GM23338 (cell line): ENCODE data around the gene FAM131A. TPM values are rescaled to one million over a fixed set of nuclear protein-coding genes. Genes with fewer than 3 reads are reported as not detected.

Experiments used
- ATAC-seq: fragments of 200-7000 bp; cut with Tn5 transposase; 3 replicates; pipeline ENCODE4 v1.9.1; 2020
- DNase-seq: peaks from one replicate; pipeline ENCODE4 v3.0.0-alpha.2; 2015; ENCODE audit warnings: low spot score
- H2AFZ ChIP-seq: fragments of 200-600 bp; sonication (generic); 2 replicates; pipeline ENCODE4 v1.8.0; 2016; ENCODE audit warnings: antibody characterized with exemption, mild to moderate bottlenecking, moderate library complexity
- H3F3A ChIP-seq: fragments of 200-600 bp; sonication (generic); replicated peaks from 2 replicates; pipeline ENCODE4 v1.8.0; 2017; ENCODE audit warnings: antibody characterized with exemption, mixed run types, low read depth
- H3K27ac ChIP-seq: fragments of 200-600 bp; sonication (generic); 2 replicates; pipeline ENCODE4 v1.6.1; 2016; ENCODE audit warnings: low read depth
- H3K27me3 ChIP-seq: fragments of 200-600 bp; sonication (generic); 2 replicates; pipeline ENCODE4 v1.8.0; 2016; ENCODE audit warnings: mild to moderate bottlenecking, mixed run types, moderate library complexity; ENCODE audit not compliant: insufficient read depth
- H3K36me3 ChIP-seq: fragments of 200-600 bp; sonication (generic); 2 replicates; pipeline ENCODE4 v1.8.0; 2016; ENCODE audit warnings: mild to moderate bottlenecking; ENCODE audit not compliant: insufficient read depth
- H3K4me1 ChIP-seq: fragments of 200-600 bp; sonication (generic); 2 replicates; pipeline ENCODE4 v1.8.0; 2016; ENCODE audit warnings: mild to moderate bottlenecking, moderate library complexity; ENCODE audit not compliant: insufficient read depth
- H3K4me2 ChIP-seq: fragments of 200-600 bp; sonication (generic); 2 replicates; pipeline ENCODE4 v1.7.1; 2017; ENCODE audit warnings: mixed run types
- H3K4me3 ChIP-seq: fragments of 200-600 bp; sonication (generic); 2 replicates; pipeline ENCODE4 v1.6.1; 2016; ENCODE audit warnings: mixed run types
- H3K79me2 ChIP-seq: fragments of 200-600 bp; sonication (generic); replicated peaks from 2 replicates; pipeline ENCODE4 v1.8.0; 2017; ENCODE audit warnings: mild to moderate bottlenecking; ENCODE audit not compliant: insufficient read depth
- H3K9me2 ChIP-seq: fragments of 200-600 bp; sonication (generic); 2 replicates; pipeline ENCODE4 v1.8.0; 2017; ENCODE audit not compliant: insufficient read depth
- H4K20me1 ChIP-seq: fragments of 200-600 bp; sonication (generic); replicated peaks from 2 replicates; pipeline ENCODE4 v1.8.0; 2017; ENCODE audit warnings: mild to moderate bottlenecking; ENCODE audit not compliant: insufficient read depth
- H3K27ac Mint-ChIP-seq: 2 replicates; pipeline ENCODE4 v1.8.0; 2020; ENCODE audit warnings: inconsistent platforms, mild to moderate bottlenecking, moderate library complexity, mixed read lengths
- H3K27me3 Mint-ChIP-seq: 3 replicates; pipeline ENCODE4 v1.8.0; 2022; ENCODE audit warnings: low read depth, mild to moderate bottlenecking, moderate library complexity, mixed read lengths, inconsistent platforms; ENCODE audit not compliant: insufficient read depth, poor library complexity
- H3K36me3 Mint-ChIP-seq: 3 replicates; pipeline ENCODE4 v1.8.0; 2021; ENCODE audit warnings: low read depth, mild to moderate bottlenecking, inconsistent platforms, moderate library complexity, mixed read lengths
- H3K4me1 Mint-ChIP-seq: 3 replicates; pipeline ENCODE4 v1.8.0; 2020; ENCODE audit warnings: mild to moderate bottlenecking, inconsistent platforms, mixed read lengths
- H3K4me3 Mint-ChIP-seq: 3 replicates; pipeline ENCODE4 v1.8.0; 2021; ENCODE audit warnings: moderate library complexity, mild to moderate bottlenecking, inconsistent platforms, mixed read lengths
- H3K9me3 Mint-ChIP-seq: 3 replicates; pipeline ENCODE4 v1.8.0; 2020; ENCODE audit warnings: moderate library complexity, mild to moderate bottlenecking, inconsistent platforms, mixed read lengths
- CREB1 ChIP-seq: fragments of 250-450 bp; sonication (Bioruptor Pico); IDR thresholded peaks from 2 replicates; pipeline ENCODE4 v1.5.0; 2020; ENCODE audit warnings: low read depth, mild to moderate bottlenecking, moderate library complexity
- EZH2 ChIP-seq: fragments of 200-600 bp; sonication (generic); IDR thresholded peaks from one replicate; pipeline ENCODE4 v1.8.0; 2017; ENCODE audit warnings: antibody characterized with exemption, mild to moderate bottlenecking, low read depth; ENCODE audit not compliant: unreplicated experiment
- EZH2phosphoT487 ChIP-seq: fragments of 200-600 bp; sonication (generic); IDR thresholded peaks from one replicate; pipeline ENCODE4 v1.8.1; 2018; ENCODE audit warnings: antibody characterized with exemption; ENCODE audit not compliant: unreplicated experiment
- JUNB ChIP-seq: IDR thresholded peaks from one replicate; pipeline ENCODE4 v1.6.1; 2016; ENCODE audit warnings: antibody characterized with exemption; ENCODE audit not compliant: unreplicated experiment
- NANOG ChIP-seq: IDR thresholded peaks from 2 replicates; pipeline ENCODE4 v1.6.1; 2016; ENCODE audit warnings: antibody characterized with exemption, borderline replicate concordance
- POLR2AphosphoS5 ChIP-seq: IDR thresholded peaks from 2 replicates; pipeline ENCODE4 v1.6.1; 2016; ENCODE audit warnings: antibody characterized with exemption, low read depth
- REST ChIP-seq: IDR thresholded peaks from one replicate; pipeline ENCODE4 v1.6.1; 2018; ENCODE audit warnings: antibody characterized with exemption; ENCODE audit not compliant: unreplicated experiment
- STAT1 ChIP-seq: IDR thresholded peaks from one replicate; pipeline ENCODE4 v1.6.1; 2016; ENCODE audit warnings: antibody characterized with exemption; ENCODE audit not compliant: unreplicated experiment
- ZNF114 ChIP-seq: fragments of 250-450 bp; sonication (Bioruptor Pico); IDR thresholded peaks from 2 replicates; pipeline ENCODE4 v1.5.0; 2020; ENCODE audit warnings: mild to moderate bottlenecking, moderate library complexity
- ZNF331 ChIP-seq: fragments of 250-450 bp; sonication (Bioruptor Pico); IDR thresholded peaks from 2 replicates; pipeline ENCODE4 v1.5.0; 2020; ENCODE audit warnings: low read depth, mild to moderate bottlenecking, moderate library complexity
- polyA plus RNA-seq: library from polyadenylated mRNA; unstranded; fragments of >200 nt; fragmentation: Nextera tagmentation; extraction: Ambion mirVana; gene quantifications from 2 replicates; pipeline ENCODE4 v1.2.1, GENCODE V29; 2016
- total RNA-seq: library from RNA; depleted of rRNA; stranded (reverse); fragments of >200 nt; shearing (Covaris generic); gene quantifications from 2 replicates; pipeline ENCODE4 v1.2.3, GENCODE V29; 2014
- TF ChIP-seq, protein P1 (sequence below): fragments of 250-450 bp; sonication (Bioruptor Pico); IDR thresholded peaks from 2 replicates; pipeline ENCODE4 v1.5.0; 2020; ENCODE audit warnings: mild to moderate bottlenecking, moderate library complexity
- TF ChIP-seq, protein P2 (sequence below): IDR thresholded peaks from 2 replicates; pipeline ENCODE4 v1.6.1; 2016; ENCODE audit warnings: antibody characterized with exemption
- TF ChIP-seq, protein P3 (sequence below), 2 experiments: fragments of 200-600 bp in 1 of 2; sonication (generic) in 1 of 2; conservative IDR thresholded peaks; 2 replicates each; pipeline versions ENCODE4 v1.5.1 to v1.6.1; 2016 to 2017; ENCODE audit warnings: antibody characterized with exemption in 2 of 2, low read depth in 2 of 2, mild to moderate bottlenecking in 2 of 2, moderate library complexity in 1 of 2

Gene FAM131A
- total and polyA plus RNA-seq, 2 experiments from 2014 or later = 6.7 to 31.8 TPM

DNA sequence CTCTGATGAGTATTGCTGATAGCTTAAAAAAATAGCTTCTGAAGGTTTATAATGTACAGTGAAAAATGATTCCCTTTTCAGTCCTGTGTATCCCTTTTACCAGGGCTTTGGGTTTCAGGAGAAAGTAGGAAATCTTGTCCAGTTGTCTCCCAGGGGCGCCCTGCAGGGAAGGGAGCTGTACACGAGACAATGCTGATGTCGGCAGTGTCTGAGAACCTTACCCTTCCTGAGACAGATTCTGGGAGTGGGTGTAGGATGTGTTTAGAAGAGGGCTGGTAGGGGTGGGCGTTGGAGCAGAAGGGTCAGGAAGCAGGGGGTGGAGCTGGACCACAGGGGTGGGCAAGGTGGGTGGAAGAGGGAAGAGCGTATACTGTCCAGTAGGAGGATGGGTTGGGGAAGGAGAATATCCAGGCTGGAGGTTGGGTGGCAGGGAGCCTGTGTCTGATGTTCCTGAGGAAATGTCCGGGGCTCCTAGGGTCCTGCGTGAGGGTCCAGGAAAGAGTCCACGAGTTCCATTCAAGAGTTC, 35.0 kb downstream of the FAM131A start:
- ATAC-seq (no peak), DNase-seq (no peak)
- Mint-ChIP-seq H3K36me3 (peaks cover 22% of the 10 kb centered on the region), H3K4me1 (peaks cover 48% of the 10 kb centered on the region), H3K4me3 (no peak overlapping the region), H3K27ac (no peak overlapping the region), H3K9me3 (no peaks in the 10 kb centered on the region), H3K27me3 (peaks cover 16% of the 10 kb centered on the region)
- Histone ChIP-seq H2AFZ (no peak overlapping the region), H3K27ac (no peak overlapping the region), H3K27me3 (peaks cover 3% of the 10 kb centered on the region), H3K9me2 (no peaks in the 10 kb centered on the region), H3F3A (peaks cover 11% of the 10 kb centered on the region; the same call in 1 of the 2 replicates), H3K4me1 (peaks cover 35% of the 10 kb centered on the region), H3K4me3 (no peak overlapping the region), H3K36me3 (peaks cover 10% of the 10 kb centered on the region), H3K79me2 (no peaks in the 10 kb centered on the region), H3K4me2 (no peak overlapping the region), H4K20me1 (peaks cover 14% of the 10 kb centered on the region; the same call in 1 of the 2 replicates)
- TF ChIP-seq JUNB (no peak), POLR2AphosphoS5 (no peak), ZNF331 (CRISPR knock-in tag) (no peak), NANOG (no peak), EZH2phosphoT487 (no peak), CREB1 (CRISPR knock-in tag) (no peak), REST (no peak), ZNF114 (CRISPR knock-in tag) (no peak), EZH2 (no peak), STAT1 (no peak)
- TF ChIP-seq, protein P1, sequence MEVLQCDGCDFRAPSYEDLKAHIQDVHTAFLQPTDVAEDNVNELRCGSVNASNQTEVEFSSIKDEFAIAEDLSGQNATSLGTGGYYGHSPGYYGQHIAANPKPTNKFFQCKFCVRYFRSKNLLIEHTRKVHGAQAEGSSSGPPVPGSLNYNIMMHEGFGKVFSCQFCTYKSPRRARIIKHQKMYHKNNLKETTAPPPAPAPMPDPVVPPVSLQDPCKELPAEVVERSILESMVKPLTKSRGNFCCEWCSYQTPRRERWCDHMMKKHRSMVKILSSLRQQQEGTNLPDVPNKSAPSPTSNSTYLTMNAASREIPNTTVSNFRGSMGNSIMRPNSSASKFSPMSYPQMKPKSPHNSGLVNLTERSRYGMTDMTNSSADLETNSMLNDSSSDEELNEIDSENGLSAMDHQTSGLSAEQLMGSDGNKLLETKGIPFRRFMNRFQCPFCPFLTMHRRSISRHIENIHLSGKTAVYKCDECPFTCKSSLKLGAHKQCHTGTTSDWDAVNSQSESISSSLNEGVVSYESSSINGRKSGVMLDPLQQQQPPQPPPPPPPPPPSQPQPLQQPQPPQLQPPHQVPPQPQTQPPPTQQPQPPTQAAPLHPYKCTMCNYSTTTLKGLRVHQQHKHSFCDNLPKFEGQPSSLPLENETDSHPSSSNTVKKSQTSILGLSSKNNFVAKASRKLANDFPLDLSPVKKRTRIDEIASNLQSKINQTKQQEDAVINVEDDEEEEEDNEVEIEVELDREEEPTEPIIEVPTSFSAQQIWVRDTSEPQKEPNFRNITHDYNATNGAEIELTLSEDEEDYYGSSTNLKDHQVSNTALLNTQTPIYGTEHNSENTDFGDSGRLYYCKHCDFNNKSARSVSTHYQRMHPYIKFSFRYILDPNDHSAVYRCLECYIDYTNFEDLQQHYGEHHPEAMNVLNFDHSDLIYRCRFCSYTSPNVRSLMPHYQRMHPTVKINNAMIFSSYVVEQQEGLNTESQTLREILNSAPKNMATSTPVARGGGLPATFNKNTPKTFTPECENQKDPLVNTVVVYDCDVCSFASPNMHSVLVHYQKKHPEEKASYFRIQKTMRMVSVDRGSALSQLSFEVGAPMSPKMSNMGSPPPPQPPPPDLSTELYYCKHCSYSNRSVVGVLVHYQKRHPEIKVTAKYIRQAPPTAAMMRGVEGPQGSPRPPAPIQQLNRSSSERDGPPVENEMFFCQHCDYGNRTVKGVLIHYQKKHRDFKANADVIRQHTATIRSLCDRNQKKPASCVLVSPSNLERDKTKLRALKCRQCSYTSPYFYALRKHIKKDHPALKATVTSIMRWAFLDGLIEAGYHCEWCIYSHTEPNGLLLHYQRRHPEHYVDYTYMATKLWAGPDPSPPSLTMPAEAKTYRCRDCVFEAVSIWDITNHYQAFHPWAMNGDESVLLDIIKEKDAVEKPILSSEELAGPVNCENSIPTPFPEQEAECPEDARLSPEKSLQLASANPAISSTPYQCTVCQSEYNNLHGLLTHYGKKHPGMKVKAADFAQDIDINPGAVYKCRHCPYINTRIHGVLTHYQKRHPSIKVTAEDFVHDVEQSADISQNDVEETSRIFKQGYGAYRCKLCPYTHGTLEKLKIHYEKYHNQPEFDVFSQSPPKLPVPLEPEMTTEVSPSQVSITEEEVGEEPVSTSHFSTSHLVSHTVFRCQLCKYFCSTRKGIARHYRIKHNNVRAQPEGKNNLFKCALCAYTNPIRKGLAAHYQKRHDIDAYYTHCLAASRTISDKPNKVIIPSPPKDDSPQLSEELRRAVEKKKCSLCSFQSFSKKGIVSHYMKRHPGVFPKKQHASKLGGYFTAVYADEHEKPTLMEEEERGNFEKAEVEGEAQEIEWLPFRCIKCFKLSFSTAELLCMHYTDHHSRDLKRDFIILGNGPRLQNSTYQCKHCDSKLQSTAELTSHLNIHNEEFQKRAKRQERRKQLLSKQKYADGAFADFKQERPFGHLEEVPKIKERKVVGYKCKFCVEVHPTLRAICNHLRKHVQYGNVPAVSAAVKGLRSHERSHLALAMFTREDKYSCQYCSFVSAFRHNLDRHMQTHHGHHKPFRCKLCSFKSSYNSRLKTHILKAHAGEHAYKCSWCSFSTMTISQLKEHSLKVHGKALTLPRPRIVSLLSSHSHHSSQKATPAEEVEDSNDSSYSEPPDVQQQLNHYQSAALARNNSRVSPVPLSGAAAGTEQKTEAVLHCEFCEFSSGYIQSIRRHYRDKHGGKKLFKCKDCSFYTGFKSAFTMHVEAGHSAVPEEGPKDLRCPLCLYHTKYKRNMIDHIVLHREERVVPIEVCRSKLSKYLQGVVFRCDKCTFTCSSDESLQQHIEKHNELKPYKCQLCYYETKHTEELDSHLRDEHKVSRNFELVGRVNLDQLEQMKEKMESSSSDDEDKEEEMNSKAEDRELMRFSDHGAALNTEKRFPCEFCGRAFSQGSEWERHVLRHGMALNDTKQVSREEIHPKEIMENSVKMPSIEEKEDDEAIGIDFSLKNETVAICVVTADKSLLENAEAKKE (CRISPR knock-in tag) = no peak
- TF ChIP-seq, protein P2, sequence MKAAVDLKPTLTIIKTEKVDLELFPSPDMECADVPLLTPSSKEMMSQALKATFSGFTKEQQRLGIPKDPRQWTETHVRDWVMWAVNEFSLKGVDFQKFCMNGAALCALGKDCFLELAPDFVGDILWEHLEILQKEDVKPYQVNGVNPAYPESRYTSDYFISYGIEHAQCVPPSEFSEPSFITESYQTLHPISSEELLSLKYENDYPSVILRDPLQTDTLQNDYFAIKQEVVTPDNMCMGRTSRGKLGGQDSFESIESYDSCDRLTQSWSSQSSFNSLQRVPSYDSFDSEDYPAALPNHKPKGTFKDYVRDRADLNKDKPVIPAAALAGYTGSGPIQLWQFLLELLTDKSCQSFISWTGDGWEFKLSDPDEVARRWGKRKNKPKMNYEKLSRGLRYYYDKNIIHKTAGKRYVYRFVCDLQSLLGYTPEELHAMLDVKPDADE = no peak
- TF ChIP-seq, protein P3, sequence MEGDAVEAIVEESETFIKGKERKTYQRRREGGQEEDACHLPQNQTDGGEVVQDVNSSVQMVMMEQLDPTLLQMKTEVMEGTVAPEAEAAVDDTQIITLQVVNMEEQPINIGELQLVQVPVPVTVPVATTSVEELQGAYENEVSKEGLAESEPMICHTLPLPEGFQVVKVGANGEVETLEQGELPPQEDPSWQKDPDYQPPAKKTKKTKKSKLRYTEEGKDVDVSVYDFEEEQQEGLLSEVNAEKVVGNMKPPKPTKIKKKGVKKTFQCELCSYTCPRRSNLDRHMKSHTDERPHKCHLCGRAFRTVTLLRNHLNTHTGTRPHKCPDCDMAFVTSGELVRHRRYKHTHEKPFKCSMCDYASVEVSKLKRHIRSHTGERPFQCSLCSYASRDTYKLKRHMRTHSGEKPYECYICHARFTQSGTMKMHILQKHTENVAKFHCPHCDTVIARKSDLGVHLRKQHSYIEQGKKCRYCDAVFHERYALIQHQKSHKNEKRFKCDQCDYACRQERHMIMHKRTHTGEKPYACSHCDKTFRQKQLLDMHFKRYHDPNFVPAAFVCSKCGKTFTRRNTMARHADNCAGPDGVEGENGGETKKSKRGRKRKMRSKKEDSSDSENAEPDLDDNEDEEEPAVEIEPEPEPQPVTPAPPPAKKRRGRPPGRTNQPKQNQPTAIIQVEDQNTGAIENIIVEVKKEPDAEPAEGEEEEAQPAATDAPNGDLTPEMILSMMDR (conservative IDR thresholded peaks at IDR 0.05; ENCODE audit: low read depth in 2 of 2) = no peak
